Pulmonary artery endothelial cell (primary cell): ENCODE measurements around the gene SMIM24. TPM values are rescaled to one million over a fixed set of nuclear protein-coding genes. Genes with fewer than 3 reads are reported as not detected.
"Not testable (repeated sequence)": the region's sequence is repeated elsewhere in the genome, so short reads cannot be mapped to it uniquely, and the experiment has no call there.

ENCODE experiments used
- DNase-seq: peaks from one replicate; pipeline ENCODE4 v3.0.0-alpha.2; 2011; ENCODE audit warnings: low read depth, low spot score
- total RNA-seq: library from RNA; depleted of rRNA; stranded (reverse); fragments of >200 nt; gene quantifications from 2 replicates; pipeline ENCODE4 v1.2.3, GENCODE V29; 2014

The SMIM24 gene
- total RNA-seq, 1 donor from 2014 or later, result not detected

- DNase-seq, result no peak
These were observed 34.6 kb upstream of the SMIM24 start for GRCh38 chr19:3514930-3515329.

- DNase-seq, result no peak
These were observed 33.2 kb upstream of the SMIM24 start for GRCh38 chr19:3513229-3514140.

- no peak for DNase-seq
These were observed 32.4 kb upstream of the SMIM24 start for GRCh38 chr19:3512562-3513228.

- DNase-seq, result no peak
These were observed 31.4 kb upstream of the SMIM24 start for GRCh38 chr19:3511506-3512251.

GRCh38 chr19:3510727-3511126, 30.4 kb upstream of the SMIM24 start:
- DNase-seq, result no peak

GRCh38 chr19:3509566-3509989, 29.3 kb upstream of the SMIM24 start:
- DNase-seq, result no peak

- DNase-seq, result no peak
These were observed 28.6 kb upstream of the SMIM24 start for GRCh38 chr19:3508771-3509535.

GRCh38 chr19:3508121-3508661, 27.9 kb upstream of the SMIM24 start:
- DNase-seq, result not testable (repeated sequence)

- no peak for DNase-seq
These were observed 27.2 kb upstream of the SMIM24 start for GRCh38 chr19:3507371-3508120.

- no peak for DNase-seq
These were observed 26.3 kb upstream of the SMIM24 start for GRCh38 chr19:3506384-3507340.

- DNase-seq, result peak; percentile 90
These were observed 25.5 kb upstream of the SMIM24 start, which contains the start of gene FZR1 for GRCh38 chr19:3505598-3506383. TSS of gene FZR1 (plus strand) at chr19:3506311. CDS start at chr19:3522990, 16,679 bp downstream.

GRCh38 chr19:3504735-3505134, 24.4 kb upstream of the SMIM24 start:
- no peak for DNase-seq

- no peak for DNase-seq
These were observed 22.8 kb upstream of the SMIM24 start for GRCh38 chr19:3503036-3503572.

GRCh38 chr19:3501780-3502179, 21.5 kb upstream of the SMIM24 start:
- no peak for DNase-seq

- peak; percentile 88 for DNase-seq
These were observed 20.2 kb upstream of the SMIM24 start, which contains the start of gene DOHH for GRCh38 chr19:3500429-3501101. TSS of gene DOHH (minus strand) at chr19:3500674. CDS start at chr19:3496814, 3,860 bp downstream.

- no peak for DNase-seq
These were observed 19.6 kb upstream of the SMIM24 start for GRCh38 chr19:3499738-3500428.
